Cortex of kidney (tissue), 1 donor: Measurements from ENCODE around the gene AOX1.
"Not testable (repeated sequence)": the region's sequence is repeated elsewhere in the genome, so short reads cannot be mapped to it uniquely, and the experiment has no call there.

ENCODE experiments used
- DNase-seq: peaks from one replicate; lab custom pipeline; 2025; lab: John Stamatoyannopoulos, UW

The AOX1 gene

GRCh38 chr2:200628461-200628860 lies 42.6 kb downstream of the AOX1 start:
- DNase-seq, result not testable (repeated sequence)

- no peak for DNase-seq
These were observed 45.5 kb downstream of the AOX1 start for GRCh38 chr2:200631287-200631686.

GRCh38 chr2:200634231-200634964 lies 48.6 kb downstream of the AOX1 start:
- no peak for DNase-seq

- no peak for DNase-seq
These were observed 49.4 kb downstream of the AOX1 start for GRCh38 chr2:200635251-200635650.

GRCh38 chr2:200637901-200638300 lies 52.1 kb downstream of the AOX1 start:
- DNase-seq, result no peak

GRCh38 chr2:200640176-200640575 lies 54.4 kb downstream of the AOX1 start:
- DNase-seq, result no peak

GRCh38 chr2:200640901-200641300 lies 55.1 kb downstream of the AOX1 start:
- DNase-seq, result no peak

- not testable (repeated sequence) for DNase-seq
These were observed 62.9 kb downstream of the AOX1 start for GRCh38 chr2:200648518-200649281.

GRCh38 chr2:200649724-200650123 lies 63.9 kb downstream of the AOX1 start:
- DNase-seq, result no peak

GRCh38 chr2:200650195-200650594 lies 64.4 kb downstream of the AOX1 start:
- DNase-seq, result no peak

- DNase-seq, result no peak
These were observed 66.3 kb downstream of the AOX1 start for GRCh38 chr2:200652158-200652557.

GRCh38 chr2:200653021-200653420 lies 67.2 kb downstream of the AOX1 start:
- DNase-seq, result no peak

- no peak for DNase-seq
These were observed 69.0 kb downstream of the AOX1 start for GRCh38 chr2:200654823-200655222.

GRCh38 chr2:200655918-200656580 lies 70.2 kb downstream of the AOX1 start:
- DNase-seq, result no peak

- no peak for DNase-seq
These were observed 72.6 kb downstream of the AOX1 start for GRCh38 chr2:200658278-200658864.

GRCh38 chr2:200659410-200659809 lies 73.6 kb downstream of the AOX1 start:
- DNase-seq, result no peak

- DNase-seq, result no peak
These were observed 75.7 kb downstream of the AOX1 start for GRCh38 chr2:200661477-200661876.

- DNase-seq, result no peak
These were observed 76.9 kb downstream of the AOX1 start for GRCh38 chr2:200662727-200663126.

GRCh38 chr2:200664770-200665494 lies 79.1 kb downstream of the AOX1 start:
- no peak for DNase-seq

- DNase-seq, result no peak
These were observed 80.0 kb downstream of the AOX1 start for GRCh38 chr2:200665626-200666453.

- no peak for DNase-seq
These were observed 81.6 kb downstream of the AOX1 start for GRCh38 chr2:200667413-200667812.
